GM12878 (cell line): ENCODE measurements around the gene MAPKAP1. TPM values are rescaled to one million over a fixed set of nuclear protein-coding genes. Genes with fewer than 3 reads are reported as not detected.
A peak's percentile ranks its signal among the peaks of the same experiment; 100 is the strongest.

Source experiments
- BCL3 ChIP-seq: IDR thresholded peaks from 2 replicates; pipeline ENCODE4 v1.6.1; 2011; ENCODE audit warnings: borderline replicate concordance, low read depth, mild to moderate bottlenecking, moderate library complexity, low read length; ENCODE audit not compliant: insufficient read depth, poor library complexity, severe bottlenecking
- E2F4 ChIP-seq: IDR thresholded peaks from 2 replicates; pipeline ENCODE4 v1.6.1; 2012; ENCODE audit warnings: low read depth, low read length, improper control_type of control experiment
- POLR2AphosphoS2 ChIP-seq: IDR thresholded peaks from 2 replicates; pipeline ENCODE4 v1.6.1; 2011; ENCODE audit warnings: low read depth, mild to moderate bottlenecking, low read length, improper control_type of control experiment, moderate library complexity
- SP1 ChIP-seq: IDR thresholded peaks from one replicate; pipeline ENCODE4 v1.6.1; 2011; ENCODE audit warnings: low read depth, low read length
- ZNF274 ChIP-seq: IDR thresholded peaks from one replicate; pipeline ENCODE4 v1.8.0; 2011; ENCODE audit not compliant: insufficient read length, insufficient read depth
- ZNF687 ChIP-seq: fragments of 450-650 bp; IDR thresholded peaks from 2 replicates; pipeline ENCODE4 v1.6.1; 2017; ENCODE audit warnings: mild to moderate bottlenecking, moderate library complexity
- polyA plus RNA-seq, 11 experiments: library from polyadenylated mRNA; depleted of rRNA in 4 of 11; unstranded in 6 of 11; stranded (reverse) in 5 of 11; fragments of >200 nt; fragmentation: Nextera tagmentation in 4 of 11; fragmentation: Illumina TruSeq in 1 of 11; extraction: Ambion mirVana in 4 of 11; extraction: Trizol in 1 of 11; gene quantifications; 1 replicate in 1 of 11; 2 replicates in 10 of 11; pipeline versions ENCODE4 v1.2.1 to v1.2.3, GENCODE V29; 2011 to 2016; ENCODE audit warnings: inconsistent platforms in 2 of 11, missing spikeins in 2 of 11, low read depth in 1 of 11
- total RNA-seq, 4 experiments: library from RNA; depleted of rRNA in 3 of 4; stranded (reverse); fragments of >200 nt in 3 of 4; fragmentation: Illumina TruSeq in 1 of 4; extraction: Trizol in 1 of 4; gene quantifications; 2 replicates each; pipeline versions ENCODE4 v1.2.1 to v1.2.3, GENCODE V29; 2013 to 2021

MAPKAP1 gene
- total and polyA plus RNA-seq, 10 of the 15 experiments (the other 5 are each of a cell fraction or from before 2014, with no cell fraction given): 5.1 to 188 (median 105) TPM

- TF ChIP-seq BCL3 (peak; percentile 80), ZNF274 (no peak), SP1 (peak; percentile 76), POLR2AphosphoS2 (no peak), E2F4 (no peak), ZNF687 (peak; percentile 67)
Measured at GRCh38 chr9:125650271-125650737, 56.7 kb downstream of the MAPKAP1 start (continued).
